Gastrocnemius medialis (tissue), 4 donors: ENCODE measurements around the gene PIK3CA.

Source experiments
- POLR2A ChIP-seq, 2 donors: fragments of 450-650 bp; IDR thresholded peaks; one replicate each; pipeline ENCODE4 v1.6.1; 2017; ENCODE audit warnings: antibody characterized with exemption in 2 of 2, mild to moderate bottlenecking in 2 of 2, moderate library complexity in 2 of 2
- TF ChIP-seq, protein P1 (sequence below), 5 experiments: fragments of 450-650 bp in 3 of 5; fragments of 200-600 bp in 2 of 5; sonication (generic) in 2 of 5; IDR thresholded peaks in 4 of 5; conservative IDR thresholded peaks in 1 of 5; 1 replicate in 4 of 5; 2 replicates in 1 of 5; pipeline ENCODE4 v1.5.1; 2016 to 2019; ENCODE audit warnings: antibody characterized with exemption in 5 of 5, mild to moderate bottlenecking in 3 of 5, moderate library complexity in 3 of 5

DNA sequence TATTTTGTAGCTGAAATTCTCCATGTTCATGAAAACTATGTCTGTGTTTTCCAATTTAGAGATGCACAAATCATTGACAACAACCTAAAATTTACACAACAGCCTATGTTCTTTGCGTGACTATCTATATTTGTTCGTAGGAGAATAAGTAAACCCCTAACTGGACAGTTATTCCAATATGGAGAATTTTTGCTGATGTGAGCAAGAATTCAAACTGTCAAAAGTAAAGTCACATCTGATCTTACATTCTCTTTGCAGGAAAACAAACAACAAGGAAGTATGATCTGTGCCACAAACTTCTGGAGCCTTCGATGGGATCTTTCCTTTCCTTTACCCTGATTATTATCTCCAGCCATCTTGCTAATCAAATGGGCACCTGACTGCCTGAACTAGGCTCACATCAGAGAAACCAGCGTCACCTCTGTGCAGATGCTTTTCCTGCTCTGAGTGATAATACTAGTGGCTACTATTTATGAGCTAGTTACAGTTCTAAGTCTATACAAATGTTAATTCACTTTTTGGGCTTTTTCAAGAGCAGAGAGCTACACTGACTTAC is 121.1 kb downstream of the PIK3CA start:
- TF ChIP-seq, protein P1, sequence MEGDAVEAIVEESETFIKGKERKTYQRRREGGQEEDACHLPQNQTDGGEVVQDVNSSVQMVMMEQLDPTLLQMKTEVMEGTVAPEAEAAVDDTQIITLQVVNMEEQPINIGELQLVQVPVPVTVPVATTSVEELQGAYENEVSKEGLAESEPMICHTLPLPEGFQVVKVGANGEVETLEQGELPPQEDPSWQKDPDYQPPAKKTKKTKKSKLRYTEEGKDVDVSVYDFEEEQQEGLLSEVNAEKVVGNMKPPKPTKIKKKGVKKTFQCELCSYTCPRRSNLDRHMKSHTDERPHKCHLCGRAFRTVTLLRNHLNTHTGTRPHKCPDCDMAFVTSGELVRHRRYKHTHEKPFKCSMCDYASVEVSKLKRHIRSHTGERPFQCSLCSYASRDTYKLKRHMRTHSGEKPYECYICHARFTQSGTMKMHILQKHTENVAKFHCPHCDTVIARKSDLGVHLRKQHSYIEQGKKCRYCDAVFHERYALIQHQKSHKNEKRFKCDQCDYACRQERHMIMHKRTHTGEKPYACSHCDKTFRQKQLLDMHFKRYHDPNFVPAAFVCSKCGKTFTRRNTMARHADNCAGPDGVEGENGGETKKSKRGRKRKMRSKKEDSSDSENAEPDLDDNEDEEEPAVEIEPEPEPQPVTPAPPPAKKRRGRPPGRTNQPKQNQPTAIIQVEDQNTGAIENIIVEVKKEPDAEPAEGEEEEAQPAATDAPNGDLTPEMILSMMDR (IDR thresholded peaks at IDR 0.05 in 4 of 5, conservative IDR thresholded peaks at IDR 0.05 in 1 of 5), result no peak
- no peak for TF ChIP-seq POLR2A (IDR thresholded peaks at IDR 0.05)
